Astrocyte of the hippocampus (primary cell): ENCODE measurements around the gene IGFLR1.
"Not testable (repeated sequence)": the region's sequence is repeated elsewhere in the genome, so short reads cannot be mapped to it uniquely, and the experiment has no call there.

Experiments
- DNase-seq: peaks from one replicate; pipeline ENCODE4 v3.0.0; 2011; ENCODE audit warnings: low read depth, low spot score

IGFLR1 gene

GRCh38 chr19:35724132-35724531 is 18.1 kb downstream of the IGFLR1 start:
- DNase-seq = not testable (repeated sequence)

GRCh38 chr19:35723671-35724070 is 18.6 kb downstream of the IGFLR1 start:
- no peak for DNase-seq

- no peak for DNase-seq
Measured at GRCh38 chr19:35722897-35723296, 19.4 kb downstream of the IGFLR1 start.

GRCh38 chr19:35722461-35722860 is 19.8 kb downstream of the IGFLR1 start:
- DNase-seq = no peak

- DNase-seq = no peak
Measured at GRCh38 chr19:35721374-35721773, 20.9 kb downstream of the IGFLR1 start.

- DNase-seq = no peak
Measured at GRCh38 chr19:35720648-35721047, 21.6 kb downstream of the IGFLR1 start.

GRCh38 chr19:35720163-35720524 is 22.1 kb downstream of the IGFLR1 start:
- DNase-seq = no peak

GRCh38 chr19:35719402-35720162 is 22.7 kb downstream of the IGFLR1 start:
- DNase-seq = no peak

GRCh38 chr19:35718345-35719041 is 23.8 kb downstream of the IGFLR1 start:
- DNase-seq = peak; percentile 51

- peak; percentile 98 for DNase-seq
Measured at GRCh38 chr19:35717665-35718344, 24.4 kb downstream of the IGFLR1 start, which contains the start of gene KMT2B. Gene KMT2B, plus strand, starts transcription at chr19:35718003. Its CDS starts 16 bp downstream, at chr19:35718019.

GRCh38 chr19:35716801-35717664 is 25.2 kb downstream of the IGFLR1 start:
- DNase-seq = peak; percentile 92

- peak; percentile 77 for DNase-seq
Measured at GRCh38 chr19:35715981-35716800, 26.1 kb downstream of the IGFLR1 start.

- DNase-seq = no peak
Measured at GRCh38 chr19:35715355-35715809, 26.9 kb downstream of the IGFLR1 start.

- DNase-seq = no peak
Measured at GRCh38 chr19:35714601-35715354, 27.5 kb downstream of the IGFLR1 start.

- DNase-seq = no peak
Measured at GRCh38 chr19:35713904-35714495, 28.3 kb downstream of the IGFLR1 start.

GRCh38 chr19:35713506-35713850 is 28.8 kb downstream of the IGFLR1 start:
- DNase-seq = no peak

GRCh38 chr19:35712567-35713505 is 29.4 kb downstream of the IGFLR1 start:
- no peak for DNase-seq
